Hematopoietic multipotent progenitor cell treated with erythropoietin and hydrocortisone succinate and interleukin-3 and kit ligand, for 15 days (in vitro differentiated cells): ENCODE results near the gene GPC6.

Experiments
- DNase-seq: peaks from one replicate; pipeline ENCODE4 v3.0.0-alpha.2; 2015; ENCODE audit warnings: low spot score

Gene GPC6

GRCh38 chr13:93372856-93373255 lies 146.2 kb downstream of the GPC6 start:
- no peak for DNase-seq

- no peak for DNase-seq
Measured at GRCh38 chr13:93375491-93375890, 148.9 kb downstream of the GPC6 start.

GRCh38 chr13:93377196-93377595 lies 150.6 kb downstream of the GPC6 start:
- no peak for DNase-seq

- DNase-seq: no peak
Measured at GRCh38 chr13:93378184-93378583, 151.6 kb downstream of the GPC6 start.

- no peak for DNase-seq
Measured at GRCh38 chr13:93386116-93386515, 159.5 kb downstream of the GPC6 start.

GRCh38 chr13:93388701-93389100 lies 162.1 kb downstream of the GPC6 start:
- DNase-seq: no peak

GRCh38 chr13:93397619-93398018 lies 171.0 kb downstream of the GPC6 start:
- DNase-seq: no peak

GRCh38 chr13:93398167-93399035 lies 171.8 kb downstream of the GPC6 start:
- no peak for DNase-seq

GRCh38 chr13:93399212-93399611 lies 172.6 kb downstream of the GPC6 start:
- DNase-seq: no peak

- no peak for DNase-seq
Measured at GRCh38 chr13:93406136-93406535, 179.5 kb downstream of the GPC6 start.

GRCh38 chr13:93407551-93407950 lies 180.9 kb downstream of the GPC6 start:
- no peak for DNase-seq

GRCh38 chr13:93409001-93409400 lies 182.4 kb downstream of the GPC6 start:
- no peak for DNase-seq

- no peak for DNase-seq
Measured at GRCh38 chr13:93409816-93410215, 183.2 kb downstream of the GPC6 start.

- no peak for DNase-seq
Measured at GRCh38 chr13:93411186-93411680, 184.6 kb downstream of the GPC6 start.

- DNase-seq: no peak
Measured at GRCh38 chr13:93412676-93413075, 186.1 kb downstream of the GPC6 start.

GRCh38 chr13:93413972-93414717 lies 187.5 kb downstream of the GPC6 start:
- DNase-seq: no peak

- DNase-seq: no peak
Measured at GRCh38 chr13:93416736-93417355, 190.2 kb downstream of the GPC6 start.

- DNase-seq: no peak
Measured at GRCh38 chr13:93418398-93418797, 191.8 kb downstream of the GPC6 start.

GRCh38 chr13:93420206-93420605 lies 193.6 kb downstream of the GPC6 start:
- no peak for DNase-seq

GRCh38 chr13:93420887-93421286 lies 194.3 kb downstream of the GPC6 start:
- DNase-seq: no peak

GRCh38 chr13:93422980-93423543 lies 196.5 kb downstream of the GPC6 start:
- no peak for DNase-seq

GRCh38 chr13:93425411-93425810 lies 198.8 kb downstream of the GPC6 start:
- DNase-seq: no peak
